Suppressor macrophage treated with lipopolysaccharide for 4 hours (primary cell): Measurements from ENCODE around the gene ANAPC10.
A peak's percentile ranks its signal among the peaks of the same experiment; 100 is the strongest.
"Not testable (repeated sequence)": the region's sequence is repeated elsewhere in the genome, so short reads cannot be mapped to it uniquely, and the experiment has no call there.

Experiments
- DNase-seq: peaks from one replicate; pipeline ENCODE4 v3.0.0-alpha.2; 2020

The ANAPC10 gene

DNA sequence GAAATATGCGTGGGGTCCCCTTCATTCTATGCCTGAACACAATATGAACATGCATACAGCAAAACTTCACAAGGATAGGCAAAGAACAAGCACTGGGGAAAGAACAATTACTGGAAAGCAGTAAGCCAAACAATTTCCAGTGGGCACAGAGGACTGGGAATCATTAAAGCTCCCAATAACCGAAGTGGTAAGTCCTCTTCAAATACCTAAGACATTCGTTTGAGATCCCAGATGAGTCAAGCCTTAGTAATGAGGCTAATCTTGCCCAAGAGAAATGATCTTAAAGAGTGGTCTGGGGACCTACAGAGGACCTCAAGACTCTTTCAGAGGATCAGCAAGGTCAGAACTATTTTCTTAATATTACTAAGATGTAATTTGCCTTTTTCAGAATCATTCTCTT, 28.6 kb downstream of the ANAPC10 start:
- no peak for DNase-seq

DNA sequence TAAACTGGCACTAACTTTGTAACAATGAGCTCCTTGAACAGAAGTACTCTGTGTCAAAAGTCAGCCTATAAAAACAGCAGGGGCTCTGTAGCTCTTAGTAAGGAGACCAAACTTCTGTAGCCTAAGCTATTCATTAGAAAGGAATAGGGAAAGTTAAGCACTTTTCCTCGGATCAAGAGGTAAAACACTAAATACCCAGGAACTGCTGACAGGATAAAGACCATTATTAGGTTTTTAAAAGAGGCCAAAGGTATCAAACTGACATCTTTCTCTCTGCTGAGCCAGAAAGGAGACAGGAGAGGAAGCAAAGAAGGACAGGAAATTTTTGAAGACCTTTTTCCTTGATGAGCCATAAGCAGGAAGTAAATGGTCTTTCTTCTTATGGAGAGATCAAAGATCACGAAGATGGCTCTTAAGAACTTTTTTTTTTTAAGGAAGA, 31.9 kb downstream of the ANAPC10 start:
- DNase-seq = no peak

DNA sequence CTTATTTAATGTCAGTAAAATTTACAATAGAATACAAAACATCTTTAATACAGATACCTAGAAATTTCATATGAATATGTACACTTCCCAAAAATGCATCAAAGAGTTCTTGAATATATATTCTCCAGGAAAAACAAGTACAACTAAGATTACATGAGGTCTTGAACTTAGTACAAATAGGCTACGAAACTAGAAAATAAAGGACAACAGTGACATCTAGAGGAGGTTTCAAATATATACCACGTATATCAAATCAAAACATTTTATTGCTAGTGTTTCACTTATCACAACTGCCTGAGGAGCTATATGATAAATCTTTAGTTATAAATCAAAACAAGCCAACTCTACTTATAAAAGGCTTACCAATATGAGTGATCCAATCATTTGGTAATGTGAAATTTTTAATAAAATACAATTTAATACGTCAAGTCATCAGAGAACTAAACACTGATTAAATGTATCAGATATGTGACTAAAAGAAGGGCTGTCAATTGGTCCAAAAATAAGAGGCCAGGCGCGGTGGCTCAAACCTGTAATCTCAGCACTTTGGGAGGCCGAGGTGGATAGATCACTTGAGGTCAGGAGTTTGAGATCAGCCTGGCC, 36.6 kb downstream of the ANAPC10 start:
- peak; percentile 60 for DNase-seq

DNA sequence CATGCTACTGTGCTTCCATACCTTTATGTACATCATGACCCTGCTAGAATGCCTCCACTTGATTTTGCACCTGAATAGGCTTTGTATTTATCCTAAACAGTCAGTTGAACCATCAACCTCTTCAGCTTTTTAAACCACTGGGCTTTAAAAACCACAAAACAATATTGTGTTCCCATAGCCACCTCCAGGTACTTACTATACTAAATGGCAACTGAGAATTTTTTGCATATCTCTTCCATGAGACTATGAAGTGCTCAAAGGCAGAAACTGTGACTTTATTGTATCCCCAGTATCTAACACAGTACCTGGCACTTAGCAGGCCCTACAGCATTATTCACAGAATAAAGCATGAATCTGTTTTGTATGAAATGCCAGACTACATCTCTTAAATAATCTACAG, 39.7 kb downstream of the ANAPC10 start:
- DNase-seq = no peak

DNA sequence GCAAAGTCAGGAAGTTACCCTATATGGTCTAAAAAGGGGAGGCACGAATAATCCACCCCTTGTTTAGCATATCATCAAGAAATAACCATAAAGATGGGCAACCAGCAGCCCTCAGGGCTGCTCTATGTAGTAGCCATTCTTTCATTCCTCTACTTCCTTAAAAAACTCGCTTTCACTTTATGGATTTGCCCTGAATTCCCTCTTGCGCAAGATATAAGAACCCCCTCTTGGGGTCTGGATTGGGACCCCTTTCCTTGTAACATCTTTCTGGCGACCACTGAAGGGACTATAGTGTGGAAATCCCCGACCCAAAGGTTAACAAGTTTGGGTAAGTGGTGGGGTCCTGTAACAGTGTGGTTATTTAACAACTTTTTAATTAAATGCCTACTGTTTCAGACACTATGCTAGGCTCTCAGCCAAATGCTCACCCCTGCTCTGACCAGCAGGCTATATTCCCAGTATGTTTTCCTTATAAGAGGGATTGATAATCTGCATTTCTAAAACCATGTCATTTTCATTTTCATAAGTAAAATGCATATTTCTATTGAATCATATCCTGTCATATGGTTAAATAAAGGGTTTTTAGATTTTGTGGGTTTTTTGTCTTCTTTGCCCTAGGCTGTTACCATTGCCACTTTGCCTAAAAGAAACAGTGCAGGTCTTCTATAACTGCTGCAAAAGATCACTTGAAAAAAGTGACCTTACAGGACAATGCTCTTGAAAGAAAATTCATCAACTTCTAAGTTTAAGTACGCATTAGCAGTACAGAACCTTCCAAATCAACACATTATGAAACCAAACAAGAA, 41.5 kb downstream of the ANAPC10 start:
- no peak for DNase-seq

DNA sequence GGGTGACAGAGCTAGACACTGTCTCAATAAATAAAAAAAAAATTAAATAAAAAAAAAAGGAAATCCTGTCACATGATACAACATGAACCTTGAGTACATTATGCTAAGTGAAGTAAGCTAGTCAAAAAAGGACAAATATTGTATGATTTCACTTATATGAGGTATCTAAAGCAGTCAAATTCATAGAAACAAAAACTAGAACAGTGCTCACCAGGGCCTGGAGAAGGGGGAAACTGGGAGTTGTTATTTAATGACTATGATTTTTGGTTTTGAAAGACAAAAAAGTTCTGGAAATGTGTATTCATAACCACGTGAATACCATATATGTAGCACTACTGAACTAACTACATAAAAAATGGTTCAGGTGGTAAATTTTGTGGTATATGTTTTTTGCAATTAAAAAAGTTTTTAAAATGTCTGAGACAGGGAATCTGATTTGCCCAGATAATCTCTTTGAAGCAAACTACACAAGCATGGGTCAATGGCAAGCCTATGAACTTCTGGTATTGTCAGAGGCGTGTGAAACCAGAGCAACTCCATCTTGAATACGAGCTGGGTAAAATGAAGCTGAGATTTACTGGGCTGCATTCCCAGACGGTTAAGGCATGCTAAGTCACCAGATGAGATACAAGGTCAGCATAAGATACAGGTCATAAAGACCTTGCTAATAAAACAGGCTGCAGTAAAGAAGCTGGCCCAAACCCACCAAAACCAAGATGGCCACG, 42.3 kb downstream of the ANAPC10 start:
- peak; percentile 4 for DNase-seq

DNA sequence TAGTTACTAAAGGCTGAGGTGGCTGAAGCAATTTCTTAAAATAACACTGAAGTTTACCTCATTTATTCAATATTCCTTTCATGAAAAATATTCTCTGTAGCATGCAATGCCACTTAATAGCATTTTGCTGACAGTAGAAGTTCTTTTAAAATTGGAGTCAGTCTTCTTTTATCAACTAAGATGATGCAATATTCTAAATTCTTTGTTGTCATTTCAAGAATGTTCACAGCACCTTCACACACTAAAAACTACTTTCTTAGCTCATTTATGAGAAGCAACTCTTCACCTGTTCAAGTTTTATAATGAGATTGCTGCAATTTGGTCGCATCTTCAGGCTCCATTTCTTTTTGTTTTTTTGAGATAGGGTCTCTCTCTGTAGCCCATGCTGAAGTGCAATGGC, 48.8 kb downstream of the ANAPC10 start:
- no peak for DNase-seq

DNA sequence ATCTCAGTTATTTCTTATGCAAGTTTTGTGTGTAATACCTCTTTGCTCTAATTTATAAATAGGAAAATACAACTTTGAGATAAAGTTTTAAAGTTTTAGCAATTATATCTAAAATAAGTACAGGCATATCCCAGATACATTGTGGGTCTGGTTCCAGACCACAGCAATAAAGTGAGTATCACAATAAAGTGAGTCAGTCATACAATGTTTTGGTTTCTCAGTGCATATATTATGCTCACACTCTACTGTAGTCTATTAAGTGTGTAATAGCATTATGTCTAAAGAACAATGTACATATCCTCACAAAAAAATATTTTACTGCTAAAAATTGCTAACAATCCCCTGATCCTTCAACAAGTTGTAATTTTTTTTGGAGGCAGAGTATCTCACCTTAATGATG, 49.2 kb downstream of the ANAPC10 start:
- DNase-seq = no peak

DNA sequence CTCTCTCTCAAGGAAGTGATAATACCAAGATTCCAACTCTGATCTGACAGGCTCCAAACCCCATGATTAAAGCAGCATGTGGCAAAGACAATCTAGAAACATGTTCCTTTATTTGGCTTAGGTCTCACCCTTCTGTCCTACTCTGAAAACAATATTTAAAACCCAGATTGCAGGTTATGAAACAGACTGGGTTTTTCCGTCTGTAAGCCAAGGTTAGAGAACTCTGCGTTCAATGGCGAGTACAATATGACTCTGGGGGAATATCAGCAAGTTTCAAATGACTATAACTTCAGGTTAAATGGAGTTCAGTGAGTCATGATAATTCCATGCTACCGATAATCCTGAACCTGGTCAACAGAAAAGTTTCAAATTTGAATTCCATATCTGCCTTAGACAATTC, 50.8 kb downstream of the ANAPC10 start:
- no peak for DNase-seq

DNA sequence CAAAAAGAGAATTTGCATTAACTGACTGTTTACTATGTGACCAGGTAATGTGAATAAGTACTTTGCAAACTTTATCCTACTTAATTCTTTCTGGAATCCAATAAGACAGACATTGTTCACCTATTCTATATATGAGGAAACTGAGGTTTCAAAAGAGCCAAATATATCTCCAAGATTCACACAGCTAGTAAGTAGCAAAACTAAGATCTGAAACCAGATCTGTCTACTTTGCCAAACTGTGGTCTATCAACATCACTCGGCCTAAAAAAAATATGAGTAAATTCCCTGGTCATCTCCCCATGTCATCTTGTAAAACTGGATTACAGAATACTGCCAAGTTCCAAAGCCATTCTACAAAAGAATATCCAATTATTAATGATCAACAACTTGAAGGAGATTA, 52.8 kb downstream of the ANAPC10 start:
- no peak for DNase-seq

DNA sequence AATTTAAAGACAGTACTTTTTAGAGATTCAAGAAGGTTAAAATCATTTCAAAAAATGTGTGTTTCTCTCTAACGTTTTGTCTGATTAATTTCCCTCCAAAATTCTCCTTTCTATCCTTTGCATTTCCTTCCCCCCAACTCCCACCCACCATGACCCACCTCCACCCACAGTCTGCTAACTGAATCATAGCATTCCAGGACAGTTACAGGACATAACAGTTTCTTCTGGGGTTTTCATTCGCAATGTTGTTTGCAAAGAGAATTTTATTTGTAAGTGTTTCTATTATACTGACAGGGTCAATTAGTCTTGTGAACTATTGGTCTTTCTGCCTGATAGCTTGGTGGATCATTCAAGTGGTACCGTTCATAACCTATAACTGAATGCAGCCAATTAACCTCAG, 53.7 kb downstream of the ANAPC10 start:
- no peak for DNase-seq

DNA sequence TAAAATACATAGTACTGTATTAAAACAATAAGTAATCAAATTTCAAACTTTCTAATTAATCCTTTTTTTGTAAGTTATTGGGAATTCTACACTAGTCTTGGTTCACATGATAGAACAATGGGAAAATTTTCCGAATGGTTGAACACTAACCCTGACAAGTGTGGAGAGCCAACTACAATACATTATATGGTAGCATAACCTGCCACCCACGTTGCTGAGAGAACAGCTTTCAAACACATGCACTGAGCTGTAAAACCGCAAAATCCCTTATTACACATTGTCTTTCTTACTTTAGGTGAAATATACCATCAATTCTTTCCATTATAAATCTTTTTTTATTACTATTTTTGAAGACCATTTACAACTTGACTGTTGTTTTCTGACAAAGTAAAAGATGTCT, 54.7 kb downstream of the ANAPC10 start:
- no peak for DNase-seq

DNA sequence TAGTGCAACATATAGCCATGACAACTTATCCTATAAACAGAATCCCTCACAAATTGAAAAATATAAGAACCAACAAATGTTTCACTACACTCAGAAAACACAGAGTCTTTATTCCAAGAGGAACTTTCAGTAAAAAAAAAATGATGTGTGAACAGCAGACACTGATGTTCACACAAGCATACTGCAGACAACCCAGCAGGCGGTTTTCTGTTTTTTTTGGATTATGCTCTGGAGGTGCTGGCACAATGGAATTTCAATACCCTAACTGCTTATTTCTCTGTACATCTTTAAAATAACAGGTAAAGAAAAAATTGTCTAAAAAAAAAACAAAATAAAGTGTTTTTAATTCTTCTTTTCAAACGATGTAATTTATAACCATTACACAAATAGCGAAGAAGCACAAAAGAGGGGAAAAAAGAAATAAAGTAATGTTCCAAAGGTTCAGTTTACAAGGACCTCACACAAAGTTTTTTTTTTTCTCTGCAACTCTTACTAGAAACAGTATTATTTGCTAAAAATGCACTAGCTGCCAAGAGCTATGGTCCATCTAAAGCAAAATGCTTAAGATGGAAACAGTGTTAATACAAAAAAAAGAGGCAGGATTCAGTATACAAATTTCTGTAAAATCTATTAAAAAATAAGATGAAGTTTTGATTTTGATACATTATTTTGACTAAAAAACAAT, 55.3 kb downstream of the ANAPC10 start:
- no peak for DNase-seq

DNA sequence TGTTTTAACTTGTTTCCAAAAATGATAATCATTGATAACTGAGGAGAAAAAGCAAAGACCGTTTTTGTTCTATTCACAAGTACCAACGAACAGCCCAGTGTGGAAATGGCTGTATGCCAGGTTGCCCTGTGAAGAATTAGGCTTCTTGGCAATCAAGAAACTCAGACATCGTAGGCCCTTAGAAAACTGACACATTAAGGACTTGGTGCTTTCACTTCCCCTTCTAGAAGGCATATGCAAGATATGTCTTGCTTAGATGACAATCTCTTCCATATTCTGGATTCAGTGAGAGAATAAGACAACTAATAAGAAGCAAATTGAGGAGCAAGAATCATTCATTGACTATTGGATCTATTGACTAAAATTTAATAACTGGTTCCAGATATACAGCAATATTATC, 56.6 kb downstream of the ANAPC10 start:
- DNase-seq = peak; percentile 72

DNA sequence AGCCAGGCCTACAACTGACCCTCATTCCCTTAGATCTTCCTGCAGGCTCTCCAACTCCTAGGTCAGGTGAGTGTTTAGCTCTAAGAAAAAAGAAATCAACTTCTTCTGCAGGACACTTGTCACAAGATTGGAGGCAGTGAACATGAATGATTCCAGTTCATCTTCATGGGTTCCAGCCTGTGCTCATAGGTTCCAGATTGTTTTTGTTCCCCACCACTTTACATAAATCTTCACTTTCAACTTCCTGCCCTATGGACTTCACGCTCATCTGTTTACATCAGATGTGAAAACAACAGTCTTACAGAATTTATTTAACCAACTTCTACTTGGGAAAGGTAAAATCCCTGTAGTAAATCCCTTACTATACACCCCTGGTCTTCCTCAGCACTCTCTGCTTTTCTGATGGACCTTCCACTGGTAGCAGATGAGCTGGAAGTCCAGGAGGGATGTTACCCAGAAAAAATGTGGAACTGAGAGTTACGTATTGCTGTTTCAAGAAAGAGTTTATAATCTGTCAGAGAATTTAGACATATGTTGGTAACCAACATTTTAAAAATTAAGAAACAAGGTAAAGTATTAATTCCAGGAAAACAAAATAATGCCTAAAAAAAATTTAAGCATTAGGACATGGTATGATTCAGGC, 62.4 kb downstream of the ANAPC10 start:
- DNase-seq = no peak

DNA sequence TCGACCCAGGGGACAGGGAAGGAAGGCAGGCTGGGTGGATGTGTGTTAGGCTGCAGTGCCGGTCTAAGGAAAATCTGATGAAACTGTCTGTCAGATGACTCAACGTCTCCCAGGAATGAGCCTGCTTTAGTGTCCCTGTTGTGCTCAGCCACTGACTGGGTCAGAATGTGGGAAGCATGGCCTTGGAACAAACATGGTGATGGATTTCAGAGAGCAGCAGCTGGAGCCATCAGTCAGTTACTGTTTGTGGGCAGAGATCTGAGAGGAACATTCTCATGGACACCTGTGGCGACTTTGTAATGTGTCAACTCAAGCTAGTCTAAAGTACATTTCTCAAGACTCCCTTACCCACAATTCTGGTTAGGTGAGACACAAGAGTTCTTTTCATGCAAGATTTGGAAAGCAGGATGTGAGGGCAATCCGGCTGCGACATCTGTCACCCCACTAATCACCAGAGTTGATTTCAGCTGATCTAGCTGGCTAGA, 63.2 kb downstream of the ANAPC10 start:
- no peak for DNase-seq

DNA sequence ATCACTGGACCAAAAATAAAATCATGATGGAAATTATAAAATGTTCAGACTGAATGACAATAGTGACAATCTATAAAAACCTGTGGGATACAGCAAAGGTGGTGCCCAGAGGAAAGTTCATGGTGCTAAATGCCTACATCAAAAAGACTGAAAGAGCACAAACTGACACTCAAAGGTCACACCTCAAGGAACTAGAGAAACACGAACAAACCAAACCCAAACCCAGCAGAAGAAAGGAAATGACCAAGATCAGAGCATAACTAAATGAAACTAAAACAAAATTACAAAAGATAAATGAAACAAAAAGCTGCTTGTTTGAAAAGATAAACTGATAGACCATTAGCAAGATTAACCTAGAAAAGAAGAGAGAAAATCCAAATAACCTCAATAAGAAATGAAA, 78.7 kb downstream of the ANAPC10 start:
- no peak for DNase-seq

DNA sequence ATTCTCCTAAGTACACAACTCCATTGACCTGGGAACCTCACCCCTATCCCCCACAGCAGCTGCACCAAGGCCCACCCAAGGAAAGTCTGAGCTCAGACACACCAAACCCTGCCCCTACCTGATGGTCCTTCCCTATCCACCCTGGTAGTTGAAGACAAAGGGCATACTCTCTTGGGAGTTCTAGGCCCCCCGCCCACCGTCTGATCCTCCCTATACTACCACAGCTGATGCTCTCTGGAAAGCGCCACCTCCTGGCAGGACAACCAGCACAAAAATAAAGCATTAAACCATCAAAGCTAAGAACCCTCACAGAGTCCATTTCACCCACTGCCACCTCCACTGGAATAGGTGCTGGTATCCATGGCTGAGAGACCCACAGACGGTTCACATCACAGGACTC, 83.6 kb downstream of the ANAPC10 start:
- no peak for DNase-seq

DNA sequence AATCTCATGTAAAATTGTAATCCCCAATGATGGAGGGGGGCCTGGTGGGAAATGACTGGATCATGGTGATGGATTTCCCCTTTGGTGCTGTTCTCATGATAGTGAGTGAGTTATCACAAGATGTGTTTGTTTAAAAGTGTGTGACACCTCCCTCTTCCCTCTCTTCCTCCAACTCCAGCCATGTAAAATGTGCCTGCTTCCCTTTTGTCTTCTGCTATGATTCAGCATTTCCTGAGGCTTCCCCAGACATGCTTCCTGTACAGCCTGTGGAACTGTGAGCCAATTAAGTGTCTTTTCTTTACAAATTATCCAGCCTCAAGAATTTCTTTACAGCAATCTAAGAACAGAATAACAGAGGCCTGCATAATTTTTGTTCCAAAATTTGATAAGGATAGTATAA, 85.2 kb downstream of the ANAPC10 start:
- peak; percentile 61 for DNase-seq

DNA sequence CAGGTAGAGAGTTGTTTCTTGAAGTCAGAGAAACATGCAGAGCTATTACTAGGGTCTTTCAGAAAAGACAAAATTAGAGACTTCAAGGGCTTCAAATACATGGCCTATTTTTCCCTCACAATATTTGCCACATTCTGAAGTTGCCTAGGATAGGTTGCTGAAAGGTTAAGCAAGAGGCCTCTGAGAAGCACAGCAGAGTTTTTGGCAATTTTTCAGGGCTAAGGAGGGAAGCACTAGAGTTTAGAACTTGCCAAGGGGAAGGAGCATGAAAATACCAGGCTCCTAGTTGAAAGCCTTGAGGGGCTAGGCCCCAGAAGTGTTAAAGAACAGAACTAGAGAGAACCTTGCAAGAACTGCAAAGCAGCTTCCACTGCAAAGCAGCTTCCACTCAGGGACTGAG, 86.4 kb downstream of the ANAPC10 start:
- DNase-seq = no peak

DNA sequence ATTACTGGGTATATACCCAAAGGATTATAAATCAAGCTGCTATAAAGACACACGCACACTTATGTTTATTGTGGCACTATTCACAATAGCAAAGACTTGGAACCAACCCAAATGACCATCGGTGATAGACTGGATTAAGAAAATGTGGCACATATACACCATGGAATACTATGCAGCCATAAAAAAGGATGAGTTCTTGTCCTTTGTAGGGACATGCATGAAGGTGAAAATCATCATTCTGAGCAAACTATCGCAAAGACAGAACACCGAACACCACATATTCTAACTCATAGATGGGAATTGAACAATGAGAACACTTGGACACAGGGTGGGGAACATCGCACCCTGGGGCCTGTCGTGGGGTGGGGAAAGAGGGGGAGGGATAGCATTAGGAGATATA, 87.7 kb downstream of the ANAPC10 start:
- not testable (repeated sequence) for DNase-seq

DNA sequence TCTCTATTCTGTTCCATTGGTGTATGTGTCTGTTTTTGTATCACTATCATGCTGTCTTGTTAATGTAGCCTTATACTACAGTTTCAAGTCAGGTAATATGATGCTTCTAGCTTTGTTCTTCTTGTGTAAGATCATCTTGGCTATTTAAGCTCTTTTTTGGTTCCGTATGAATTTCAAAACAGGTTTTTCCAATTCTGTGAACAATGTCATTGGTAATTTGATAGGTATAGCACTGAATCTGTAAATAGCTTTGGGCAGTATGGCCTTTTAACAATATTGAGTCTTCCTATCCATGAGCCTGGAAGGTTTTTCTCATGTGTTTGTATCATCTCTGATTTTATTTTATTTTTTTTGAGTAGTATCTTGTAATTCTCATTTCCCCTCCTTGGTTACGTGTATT, 94.3 kb downstream of the ANAPC10 start:
- DNase-seq = no peak

DNA sequence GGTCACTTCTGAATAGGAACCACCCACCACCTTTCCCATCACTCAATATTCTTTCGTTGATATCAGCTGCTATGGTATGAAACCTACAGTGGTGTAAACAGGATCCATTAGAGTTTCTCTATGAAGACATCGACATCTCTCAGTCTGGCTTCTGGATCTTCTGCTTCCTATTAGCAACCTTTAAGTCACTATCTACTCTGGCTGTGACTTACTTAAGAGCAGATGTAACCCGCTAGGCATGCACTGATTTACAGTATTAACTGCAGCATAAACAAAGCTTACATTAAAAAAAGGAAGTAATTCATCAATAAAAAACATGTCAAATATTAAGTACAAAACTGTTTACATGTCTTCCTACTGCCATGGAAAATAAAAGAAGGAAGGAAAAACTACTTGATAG, 96.4 kb downstream of the ANAPC10 start:
- DNase-seq = no peak
